ENCODE data around the gene NSUN7.
"Not testable (repeated sequence)": the region's sequence is repeated elsewhere in the genome, so short reads cannot be mapped to it uniquely, and the experiment has no call there.

Gene NSUN7

GRCh38 chr4:40749717-40750460, at the start of gene NSUN7:
TSS of gene NSUN7 (plus strand) at chr4:40749955. CDS start at chr4:40750694, 739 bp downstream.
- DNase-seq: no peak

GRCh38 chr4:40702137-40702799, 47.5 kb upstream of the NSUN7 start:
- DNase-seq: no peak

GRCh38 chr4:40702800-40703151, 47.0 kb upstream of the NSUN7 start:
- no peak for DNase-seq

- DNase-seq: no peak
Measured at GRCh38 chr4:40704073-40704472, 45.7 kb upstream of the NSUN7 start.

GRCh38 chr4:40710484-40711254, 39.1 kb upstream of the NSUN7 start:
- no peak for DNase-seq

- DNase-seq: not testable (repeated sequence)
Measured at GRCh38 chr4:40713001-40713400, 36.8 kb upstream of the NSUN7 start.

- no peak for DNase-seq
Measured at GRCh38 chr4:40713798-40714197, 36.0 kb upstream of the NSUN7 start.

- no peak for DNase-seq
Measured at GRCh38 chr4:40718586-40718985, 31.2 kb upstream of the NSUN7 start.

GRCh38 chr4:40719008-40719623, 30.6 kb upstream of the NSUN7 start:
- DNase-seq: peak; percentile 11

- no peak for DNase-seq
Measured at GRCh38 chr4:40720351-40720750, 29.4 kb upstream of the NSUN7 start.

GRCh38 chr4:40720916-40721315, 28.8 kb upstream of the NSUN7 start:
- DNase-seq: no peak

- no peak for DNase-seq
Measured at GRCh38 chr4:40721730-40722171, 28.0 kb upstream of the NSUN7 start.

GRCh38 chr4:40722576-40723161, 27.1 kb upstream of the NSUN7 start:
- peak; percentile 26 for DNase-seq

- DNase-seq: no peak
Measured at GRCh38 chr4:40723728-40724127, 26.0 kb upstream of the NSUN7 start.

- no peak for DNase-seq
Measured at GRCh38 chr4:40728333-40728732, 21.4 kb upstream of the NSUN7 start.

GRCh38 chr4:40729555-40729954, 20.2 kb upstream of the NSUN7 start:
- no peak for DNase-seq

- DNase-seq: no peak
Measured at GRCh38 chr4:40730091-40730679, 19.6 kb upstream of the NSUN7 start.

GRCh38 chr4:40731361-40731760, 18.4 kb upstream of the NSUN7 start:
- no peak for DNase-seq

- DNase-seq: peak; percentile 19
Measured at GRCh38 chr4:40731792-40732245, 17.9 kb upstream of the NSUN7 start.

- DNase-seq: no peak
Measured at GRCh38 chr4:40733752-40734151, 16.0 kb upstream of the NSUN7 start.

GRCh38 chr4:40734497-40734896, 15.3 kb upstream of the NSUN7 start:
- DNase-seq: no peak

- no peak for DNase-seq
Measured at GRCh38 chr4:40736910-40737309, 12.8 kb upstream of the NSUN7 start.
